ENCODE results near the gene CASZ1.

GRCh38 chr1:10693152-10693496 is 103.3 kb downstream of the CASZ1 start:
- no peak for TF ChIP-seq CTCF (IDR thresholded peaks at IDR 0.05 in 2 of 3, conservative IDR thresholded peaks at IDR 0.05 in 1 of 3; ENCODE audit: control insufficient read depth in 2 of 3, extremely low read depth in 1 of 3, insufficient read depth in 1 of 3, low read depth in 3 of 3, low read length in 3 of 3)
- TF ChIP-seq CHD1 (IDR thresholded peaks at IDR 0.05; ENCODE audit: low read depth, low read length), result no peak
- TF ChIP-seq SMC3 (IDR thresholded peaks at IDR 0.05; ENCODE audit: borderline replicate concordance, low read length), result no peak
- TF ChIP-seq TCF3 (IDR thresholded peaks at IDR 0.05; ENCODE audit: borderline replicate concordance, insufficient read depth, low read depth, low read length), result no peak
- no peak for TF ChIP-seq POLR2A (IDR thresholded peaks at IDR 0.05; ENCODE audit: low read depth, low read length)
- TF ChIP-seq BCL11A (IDR thresholded peaks at IDR 0.05; ENCODE audit: low read depth, low read length), result no peak
- TF ChIP-seq EED (IDR thresholded peaks at IDR 0.05; ENCODE audit: low read depth), result no peak
